Panc1 (cell line): ENCODE measurements around the gene NSUN2. TPM values are rescaled to one million over a fixed set of nuclear protein-coding genes. Genes with fewer than 3 reads are reported as not detected.

ENCODE experiments used
- ATAC-seq: fragments of 200-7000 bp; cut with Tn5 transposase; 2 replicates; pipeline ENCODE4 v1.9.1; 2020; ENCODE audit warnings: mild to moderate bottlenecking, moderate library complexity
- BruUV-seq: library from RNA; stranded (reverse); fragments of 400-500 nt; replicated peaks from 2 replicates; lab custom pipeline; 2021; lab: Mats Ljungman, UMichigan
- CTCF ChIA-PET: fragments of 300-600 bp; sonication (Branson Sonifier 250); formaldehyde crosslinking; loops from one replicate; lab custom pipeline; 2022; ENCODE audit warnings: antibody characterized with exemption; lab: Charles Lee
- POLR2A ChIA-PET: fragments of 300-600 bp; sonication (Branson Sonifier 250); formaldehyde crosslinking; loops from one replicate; lab custom pipeline; 2022; ENCODE audit warnings: antibody characterized with exemption; lab: Charles Lee
- DNase-seq: peaks from one replicate; pipeline ENCODE4 v3.0.0-alpha.2; 2010; ENCODE audit warnings: low read depth, low spot score
- H3K27ac ChIP-seq: 2 replicates; pipeline ENCODE4 v1.5.1; 2011; ENCODE audit warnings: mild to moderate bottlenecking, low read length, inconsistent platforms
- H3K27me3 ChIP-seq: fragments of 200-500 bp; sonication (Bioruptor generic); 2 replicates; pipeline ENCODE4 v1.6.0; 2014; ENCODE audit warnings: low read length, inconsistent platforms; ENCODE audit not compliant: control insufficient read depth, insufficient read depth
- H3K36me3 ChIP-seq: fragments of 200-500 bp; sonication (Bioruptor generic); 2 replicates; pipeline ENCODE4 v1.5.1; 2014; ENCODE audit warnings: inconsistent platforms, mild to moderate bottlenecking, low read length, moderate library complexity; ENCODE audit not compliant: control insufficient read depth, insufficient read depth
- H3K4me1 ChIP-seq: 2 replicates; pipeline ENCODE4 v1.5.1; 2011; ENCODE audit warnings: inconsistent platforms, mild to moderate bottlenecking, low read length, moderate library complexity; ENCODE audit not compliant: control insufficient read depth, insufficient read depth
- H3K4me3 ChIP-seq, 2 experiments: 2 replicates each; pipeline ENCODE4 v1.5.1; 2011 to 2012; ENCODE audit warnings: low read depth in 2 of 2, low read length in 2 of 2, mild to moderate bottlenecking in 2 of 2, inconsistent platforms in 1 of 2, moderate library complexity in 1 of 2
- H3K9me3 ChIP-seq: fragments of 200-500 bp; sonication (Bioruptor generic); 2 replicates; pipeline ENCODE4 v1.5.1; 2014; ENCODE audit warnings: low read depth, mild to moderate bottlenecking, inconsistent platforms, low read length, moderate library complexity; ENCODE audit not compliant: control insufficient read depth, insufficient read depth
- POLR2AphosphoS5 ChIP-seq: IDR thresholded peaks from 2 replicates; pipeline ENCODE4 v1.6.1; 2012; ENCODE audit warnings: mild to moderate bottlenecking, low read depth, low read length, moderate library complexity
- SIN3A ChIP-seq: IDR thresholded peaks from 2 replicates; pipeline ENCODE4 v1.6.1; 2012; ENCODE audit warnings: low read depth, mild to moderate bottlenecking, low read length, moderate library complexity, borderline replicate concordance; ENCODE audit not compliant: insufficient read depth
- TCF7L2 ChIP-seq: IDR thresholded peaks from 2 replicates; pipeline ENCODE4 v1.6.1; 2011; ENCODE audit warnings: mild to moderate bottlenecking, low read depth, low read length, inconsistent platforms
- in situ Hi-C: cut with HindIII; loops from 2 replicates; pipeline ENCODE4 v1.10.0; 2016; ENCODE audit warnings: low sequenced_read_pairs, low pct_unique_long_range_greater_than_20kb
- intact Hi-C: fragments of 100-400 bp; cut with micrococcal nuclease; formaldehyde crosslinking; loops from one replicate; pipeline ENCODE4 v1.10.0; 2022; ENCODE audit not compliant: unreplicated experiment
- total RNA-seq: library from RNA; stranded (reverse); gene quantifications from one replicate; pipeline ENCODE4 v1.2.1, GENCODE V29; 2021; ENCODE audit not compliant: unreplicated experiment
- TF ChIP-seq, protein P1 (sequence below): fragments of 450-650 bp; IDR thresholded peaks from 2 replicates; pipeline ENCODE4 v1.5.1; 2017; ENCODE audit warnings: mild to moderate bottlenecking
- TF ChIP-seq, protein P2 (sequence below), 2 experiments: IDR thresholded peaks; 2 replicates each; pipeline ENCODE4 v1.6.1; 2011 to 2012; ENCODE audit warnings: low read depth in 2 of 2, control low read depth in 1 of 2, low read length in 1 of 2, mild to moderate bottlenecking in 1 of 2, moderate library complexity in 1 of 2; ENCODE audit not compliant: insufficient read depth in 1 of 2

NSUN2 gene
- total RNA-seq, 1 experiment from 2014 or later: 125 TPM

DNA sequence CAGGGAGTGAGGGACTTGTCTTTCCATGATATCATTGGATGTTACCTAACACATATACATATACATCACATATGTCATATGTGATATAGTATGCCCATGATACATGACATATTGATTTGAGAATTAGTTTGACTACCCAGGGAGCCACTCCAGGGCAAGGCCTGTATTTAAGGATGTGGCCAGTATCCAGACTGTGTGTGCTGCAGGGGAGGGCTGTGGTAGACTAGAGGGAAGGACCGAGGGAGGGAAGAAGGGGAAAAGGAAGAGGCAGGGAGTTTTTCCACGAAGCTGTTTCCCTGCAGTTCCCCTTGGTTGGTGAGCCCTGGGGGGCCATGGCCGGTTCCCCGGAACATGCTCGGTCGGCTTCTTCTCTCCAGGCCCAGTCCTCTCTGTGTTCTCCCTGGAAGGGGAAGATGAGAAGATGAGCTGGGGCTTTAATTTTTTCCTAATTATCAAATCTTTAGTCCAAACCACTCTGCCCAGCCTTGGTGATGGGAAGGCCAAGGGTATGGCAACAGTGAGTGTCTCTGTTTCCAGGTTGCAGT, 48.7 kb downstream of the NSUN2 start:
- TF ChIP-seq POLR2AphosphoS5 (no peak), SIN3A (no peak), TCF7L2 (no peak)
- TF ChIP-seq, protein P1, sequence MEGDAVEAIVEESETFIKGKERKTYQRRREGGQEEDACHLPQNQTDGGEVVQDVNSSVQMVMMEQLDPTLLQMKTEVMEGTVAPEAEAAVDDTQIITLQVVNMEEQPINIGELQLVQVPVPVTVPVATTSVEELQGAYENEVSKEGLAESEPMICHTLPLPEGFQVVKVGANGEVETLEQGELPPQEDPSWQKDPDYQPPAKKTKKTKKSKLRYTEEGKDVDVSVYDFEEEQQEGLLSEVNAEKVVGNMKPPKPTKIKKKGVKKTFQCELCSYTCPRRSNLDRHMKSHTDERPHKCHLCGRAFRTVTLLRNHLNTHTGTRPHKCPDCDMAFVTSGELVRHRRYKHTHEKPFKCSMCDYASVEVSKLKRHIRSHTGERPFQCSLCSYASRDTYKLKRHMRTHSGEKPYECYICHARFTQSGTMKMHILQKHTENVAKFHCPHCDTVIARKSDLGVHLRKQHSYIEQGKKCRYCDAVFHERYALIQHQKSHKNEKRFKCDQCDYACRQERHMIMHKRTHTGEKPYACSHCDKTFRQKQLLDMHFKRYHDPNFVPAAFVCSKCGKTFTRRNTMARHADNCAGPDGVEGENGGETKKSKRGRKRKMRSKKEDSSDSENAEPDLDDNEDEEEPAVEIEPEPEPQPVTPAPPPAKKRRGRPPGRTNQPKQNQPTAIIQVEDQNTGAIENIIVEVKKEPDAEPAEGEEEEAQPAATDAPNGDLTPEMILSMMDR: no peak
- TF ChIP-seq, protein P2, sequence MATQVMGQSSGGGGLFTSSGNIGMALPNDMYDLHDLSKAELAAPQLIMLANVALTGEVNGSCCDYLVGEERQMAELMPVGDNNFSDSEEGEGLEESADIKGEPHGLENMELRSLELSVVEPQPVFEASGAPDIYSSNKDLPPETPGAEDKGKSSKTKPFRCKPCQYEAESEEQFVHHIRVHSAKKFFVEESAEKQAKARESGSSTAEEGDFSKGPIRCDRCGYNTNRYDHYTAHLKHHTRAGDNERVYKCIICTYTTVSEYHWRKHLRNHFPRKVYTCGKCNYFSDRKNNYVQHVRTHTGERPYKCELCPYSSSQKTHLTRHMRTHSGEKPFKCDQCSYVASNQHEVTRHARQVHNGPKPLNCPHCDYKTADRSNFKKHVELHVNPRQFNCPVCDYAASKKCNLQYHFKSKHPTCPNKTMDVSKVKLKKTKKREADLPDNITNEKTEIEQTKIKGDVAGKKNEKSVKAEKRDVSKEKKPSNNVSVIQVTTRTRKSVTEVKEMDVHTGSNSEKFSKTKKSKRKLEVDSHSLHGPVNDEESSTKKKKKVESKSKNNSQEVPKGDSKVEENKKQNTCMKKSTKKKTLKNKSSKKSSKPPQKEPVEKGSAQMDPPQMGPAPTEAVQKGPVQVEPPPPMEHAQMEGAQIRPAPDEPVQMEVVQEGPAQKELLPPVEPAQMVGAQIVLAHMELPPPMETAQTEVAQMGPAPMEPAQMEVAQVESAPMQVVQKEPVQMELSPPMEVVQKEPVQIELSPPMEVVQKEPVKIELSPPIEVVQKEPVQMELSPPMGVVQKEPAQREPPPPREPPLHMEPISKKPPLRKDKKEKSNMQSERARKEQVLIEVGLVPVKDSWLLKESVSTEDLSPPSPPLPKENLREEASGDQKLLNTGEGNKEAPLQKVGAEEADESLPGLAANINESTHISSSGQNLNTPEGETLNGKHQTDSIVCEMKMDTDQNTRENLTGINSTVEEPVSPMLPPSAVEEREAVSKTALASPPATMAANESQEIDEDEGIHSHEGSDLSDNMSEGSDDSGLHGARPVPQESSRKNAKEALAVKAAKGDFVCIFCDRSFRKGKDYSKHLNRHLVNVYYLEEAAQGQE (IDR thresholded peaks at IDR 0.05; ENCODE audit: insufficient read depth in 1 of 2, low read depth in 2 of 2, low read length in 1 of 2): no peak
- Histone ChIP-seq H3K4me1 (no peaks in the 10 kb centered on the region), H3K36me3 (no peaks in the 10 kb centered on the region), H3K4me3 (no peak overlapping the region), H3K9me3 (no peaks in the 10 kb centered on the region), H3K27me3 (peaks cover 17% of the 10 kb centered on the region), H3K27ac (no peak overlapping the region)
- intact Hi-C loops: no loop called here
- no peak for ATAC-seq
- BruUV-seq: no TSS peak
- DNase-seq: no peak
- in situ Hi-C loops: no loop called here
- POLR2A ChIA-PET: no interaction called here
- CTCF ChIA-PET: no interaction called here

DNA sequence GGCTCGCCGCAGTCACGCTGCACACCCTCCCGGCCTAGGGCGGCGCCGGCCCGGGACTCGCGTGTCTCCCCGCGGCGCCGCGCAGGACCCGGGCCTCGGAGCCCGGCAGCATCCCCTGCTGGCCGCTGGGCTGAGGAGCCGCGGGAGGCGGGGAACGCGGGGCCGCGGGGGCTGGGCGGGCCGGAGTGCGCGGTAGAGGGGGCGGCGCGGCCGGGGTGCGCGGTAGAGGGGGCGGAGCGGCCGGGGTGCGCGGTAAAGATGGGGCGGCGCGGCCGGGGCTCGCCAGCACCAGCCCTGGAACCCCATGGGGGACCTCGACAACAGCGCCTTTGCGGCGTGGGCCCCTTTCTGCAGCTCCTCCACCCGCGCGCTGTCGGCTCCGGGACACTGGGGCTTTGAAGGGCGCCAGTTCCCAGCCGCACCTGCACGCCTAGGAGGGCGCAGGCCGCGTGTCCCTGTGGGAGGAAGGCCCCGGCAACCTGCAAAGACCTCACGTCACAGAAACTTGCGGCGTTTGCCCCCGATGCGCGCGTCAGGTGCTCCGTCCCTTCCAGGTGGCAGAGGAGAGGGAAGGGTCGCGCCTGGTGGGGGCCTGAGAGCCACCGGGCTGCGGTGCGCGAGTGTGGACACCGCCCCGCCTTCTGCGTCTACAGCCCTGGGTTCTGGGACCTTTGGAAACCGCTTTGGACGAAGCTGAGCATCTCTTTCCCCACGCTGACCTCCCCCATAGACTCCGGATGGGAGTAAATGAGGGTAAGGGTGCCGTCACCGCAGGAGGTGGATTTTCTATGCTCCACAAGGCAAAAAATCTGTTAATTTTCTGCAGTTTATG, 49.6 kb downstream of the NSUN2 start:
- CTCF ChIA-PET: no interaction called here
- POLR2A ChIA-PET: no interaction called here
- ATAC-seq (peak; percentile 77), DNase-seq (no peak)
- BruUV-seq: no TSS peak
- intact Hi-C loops (no loop called here), in situ Hi-C loops (no loop called here)
- Histone ChIP-seq H3K27me3 (peaks cover 19% of the 10 kb centered on the region), H3K9me3 (no peaks in the 10 kb centered on the region), H3K27ac (no peak overlapping the region), H3K36me3 (no peaks in the 10 kb centered on the region), H3K4me1 (no peaks in the 10 kb centered on the region), H3K4me3 (peak overlapping the region; percentile 17 to 27; a peak in 2 of 4 replicates)
- TF ChIP-seq, protein P2 (IDR thresholded peaks at IDR 0.05; ENCODE audit: insufficient read depth in 1 of 2, low read depth in 2 of 2, low read length in 1 of 2): no peak
- TF ChIP-seq, protein P1: peak; percentile 75
